Mesothelial cell of epicardium (in vitro differentiated cells): ENCODE data around the gene ENO1. TPM values are rescaled to one million over a fixed set of nuclear protein-coding genes. Genes with fewer than 3 reads are reported as not detected.
A peak's percentile ranks its signal among the peaks of the same experiment; 100 is the strongest.

Experiments
- DNase-seq, 2 experiments: peaks; one replicate each; pipeline ENCODE4 v3.0.0; 2021; ENCODE audit warnings: low spot score in 2 of 2; ENCODE audit not compliant: unreplicated experiment in 2 of 2
- H3K27ac Mint-ChIP-seq: 2 replicates; pipeline ENCODE4 v1.8.0; 2021; ENCODE audit warnings: mixed read lengths
- H3K27me3 Mint-ChIP-seq: 2 replicates; pipeline ENCODE4 v1.8.0; 2021; ENCODE audit warnings: low read depth, mixed read lengths
- H3K36me3 Mint-ChIP-seq: 2 replicates; pipeline ENCODE4 v1.8.0; 2021; ENCODE audit warnings: mixed read lengths
- H3K4me1 Mint-ChIP-seq: 2 replicates; pipeline ENCODE4 v1.8.0; 2021; ENCODE audit warnings: mixed read lengths
- H3K4me3 Mint-ChIP-seq: 2 replicates; pipeline ENCODE4 v1.8.0; 2021; ENCODE audit warnings: mild to moderate bottlenecking, moderate library complexity, mixed read lengths
- H3K9me3 Mint-ChIP-seq: 2 replicates; pipeline ENCODE4 v1.8.0; 2021; ENCODE audit warnings: mixed read lengths
- CTCF ChIP-seq: fragments of 200-600 bp; sonication (generic); IDR thresholded peaks from one replicate; pipeline ENCODE4 v1.5.0; 2021; ENCODE audit warnings: antibody characterized with exemption; ENCODE audit not compliant: unreplicated experiment
- total RNA-seq: library from RNA; stranded (reverse); gene quantifications from 3 replicates; pipeline ENCODE4 v1.2.1, GENCODE V29; 2021

ENO1 gene
- total RNA-seq, 1 donor from 2014 or later, result 1,030 TPM

- Mint-ChIP-seq H3K4me1 (peaks cover 20% of the 10 kb centered on the region), H3K27ac (no peak overlapping the region), H3K4me3 (no peak overlapping the region)
These were observed 31.8 kb upstream of the ENO1 start for GRCh38 chr1:8910331-8910730.

GRCh38 chr1:8908388-8909151 is 30.1 kb upstream of the ENO1 start:
- Mint-ChIP-seq H3K27me3 (no peaks in the 10 kb centered on the region), H3K9me3 (peaks cover 6% of the 10 kb centered on the region), H3K36me3 (peaks cover 4% of the 10 kb centered on the region), H3K4me1 (peaks cover 29% of the 10 kb centered on the region), H3K4me3 (no peak overlapping the region), H3K27ac (no peak overlapping the region)
- TF ChIP-seq CTCF, result no peak
- no peak for DNase-seq

More at GRCh38 chr1:8910331-8910730, 31.8 kb upstream of the ENO1 start:
- Mint-ChIP-seq H3K9me3 (peaks cover 6% of the 10 kb centered on the region), H3K27me3 (no peaks in the 10 kb centered on the region), H3K36me3 (peaks cover 4% of the 10 kb centered on the region)
- DNase-seq, result no peak
- no peak for TF ChIP-seq CTCF

GRCh38 chr1:8905582-8906191 is 27.2 kb upstream of the ENO1 start:
- Mint-ChIP-seq H3K27ac (peak overlapping the region; percentile 76), H3K4me1 (peaks cover 37% of the 10 kb centered on the region), H3K36me3 (peaks cover 4% of the 10 kb centered on the region), H3K27me3 (no peaks in the 10 kb centered on the region), H3K9me3 (peaks cover 6% of the 10 kb centered on the region), H3K4me3 (no peak overlapping the region)
- DNase-seq, result no peak
- no peak for TF ChIP-seq CTCF

- no peaks in the 10 kb centered on the region for H3K36me3 Mint-ChIP-seq
- H3K27me3 Mint-ChIP-seq, result no peaks in the 10 kb centered on the region
- peak overlapping the region; percentile 91 for H3K27ac Mint-ChIP-seq
- DNase-seq, result peak; percentile 50 to 77
- peaks cover 37% of the 10 kb centered on the region for H3K4me1 Mint-ChIP-seq
- no peak for TF ChIP-seq CTCF
- no peaks in the 10 kb centered on the region for H3K9me3 Mint-ChIP-seq
- H3K4me3 Mint-ChIP-seq, result no peak overlapping the region
These were observed 25.6 kb upstream of the ENO1 start for GRCh38 chr1:8903908-8904650.

GRCh38 chr1:8903410-8903809 is 24.9 kb upstream of the ENO1 start:
- H3K4me1 Mint-ChIP-seq, result peaks cover 37% of the 10 kb centered on the region
- H3K9me3 Mint-ChIP-seq, result no peaks in the 10 kb centered on the region
- TF ChIP-seq CTCF, result no peak
- H3K4me3 Mint-ChIP-seq, result no peak overlapping the region
- no peak for DNase-seq
- no peaks in the 10 kb centered on the region for H3K27me3 Mint-ChIP-seq
- H3K27ac Mint-ChIP-seq, result peak overlapping the region; percentile 91
- no peaks in the 10 kb centered on the region for H3K36me3 Mint-ChIP-seq
